ENCODE results near the gene SLC27A4.

Gene SLC27A4

DNA sequence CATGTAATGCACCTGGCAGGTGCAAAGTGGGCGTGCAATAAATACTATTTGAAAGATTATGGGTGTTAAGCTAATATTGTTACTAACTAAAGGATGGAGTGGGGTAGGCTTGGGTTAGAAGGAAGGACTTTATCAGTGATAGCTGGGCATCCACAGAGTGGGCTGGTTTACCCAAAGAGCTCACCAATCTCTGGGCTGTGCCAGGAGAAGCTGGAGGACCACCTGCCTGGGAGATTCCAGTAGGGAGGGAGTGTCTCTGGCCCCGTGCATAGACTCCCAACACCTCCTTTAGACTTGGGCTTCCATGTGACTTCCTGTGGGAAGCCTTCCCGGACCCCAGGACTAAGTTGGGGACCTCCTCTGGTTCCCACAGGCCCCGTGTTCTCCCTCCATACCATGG is 25.2 kb downstream of the SLC27A4 start:
- DNase-seq (ENCODE audit: low spot score) = no peak

- no peak for DNase-seq (ENCODE audit: low spot score)
Observed at GRCh38 chr9:128369024-128369706, 28.8 kb downstream of the SLC27A4 start.

GRCh38 chr9:128370367-128370751 is 30.0 kb downstream of the SLC27A4 start:
- no peak for DNase-seq (ENCODE audit: low spot score)

DNA sequence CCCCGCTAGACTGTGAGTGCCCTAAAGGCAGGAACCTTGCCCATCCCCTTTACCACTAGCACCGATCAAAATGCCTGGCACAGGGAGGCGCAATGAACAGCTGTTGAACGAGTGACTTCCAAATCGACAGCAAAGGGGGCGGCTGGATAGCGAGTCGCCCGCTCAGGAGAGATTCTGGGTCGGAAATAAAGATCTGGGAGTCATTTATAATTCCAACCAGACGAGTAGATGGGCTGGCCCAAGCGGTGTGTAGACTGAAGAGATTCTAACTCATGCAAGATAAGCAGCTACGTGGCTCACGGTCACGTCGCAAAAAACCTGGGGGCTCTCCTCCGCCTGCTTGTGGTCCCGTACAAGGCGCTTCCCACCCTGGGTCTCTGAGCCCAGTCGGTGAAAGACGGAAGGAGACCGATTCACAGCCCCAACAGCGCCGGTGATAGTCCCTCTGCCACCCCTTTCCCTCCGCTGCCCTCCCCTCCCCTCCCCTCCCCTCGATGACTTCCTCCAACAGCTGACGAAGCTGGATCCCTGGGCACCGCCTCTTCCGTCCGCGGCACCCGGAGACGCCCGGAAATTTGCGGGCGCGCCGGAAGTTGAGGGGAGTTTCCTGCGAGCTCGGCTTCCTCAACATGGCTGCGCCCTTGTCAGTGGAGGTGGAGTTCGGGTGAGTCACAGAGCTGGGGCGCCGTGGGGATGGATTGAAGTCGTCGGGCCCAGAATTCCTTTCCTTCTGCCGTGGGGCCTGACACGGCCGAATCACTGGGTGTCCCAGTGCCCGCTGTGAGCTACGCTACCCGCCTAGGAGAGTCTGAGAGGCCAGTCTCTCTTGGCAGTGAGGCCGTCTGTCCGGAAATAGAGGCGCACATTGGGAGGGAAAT is 30.7 kb downstream of the SLC27A4 start, which contains the start of gene URM1:
Gene URM1, plus strand, starts transcription at position 623 of the 878 bp plus-strand sequence. Its CDS starts 7 bp downstream, at position 630.
- peak; percentile 98 for DNase-seq (ENCODE audit: low spot score)

GRCh38 chr9:128371630-128372117 is 31.3 kb downstream of the SLC27A4 start:
- DNase-seq (ENCODE audit: low spot score) = peak; percentile 34

DNA sequence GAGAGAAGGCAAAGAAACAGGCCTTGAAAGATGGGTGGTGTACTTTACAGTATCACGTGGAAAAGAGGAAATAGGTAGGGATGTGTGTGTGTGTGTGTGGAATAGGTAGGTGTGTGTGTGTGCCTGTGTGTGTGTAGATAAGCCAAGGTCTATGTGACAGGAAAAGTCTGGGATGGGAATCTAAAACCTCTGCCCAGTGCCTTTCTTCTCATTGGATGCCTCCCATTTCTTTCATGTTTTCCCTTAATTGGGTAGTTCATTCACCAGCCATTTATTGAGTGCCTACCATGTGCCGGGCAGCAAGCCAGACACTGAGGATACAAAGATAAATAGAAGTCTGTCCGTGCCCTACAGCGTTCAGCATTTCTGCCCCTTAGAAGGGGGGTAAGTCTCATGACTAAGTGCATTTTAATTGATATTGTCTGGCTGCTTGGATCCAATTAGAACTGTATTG is 31.9 kb downstream of the SLC27A4 start:
- DNase-seq (ENCODE audit: low spot score) = peak; percentile 89

DNA sequence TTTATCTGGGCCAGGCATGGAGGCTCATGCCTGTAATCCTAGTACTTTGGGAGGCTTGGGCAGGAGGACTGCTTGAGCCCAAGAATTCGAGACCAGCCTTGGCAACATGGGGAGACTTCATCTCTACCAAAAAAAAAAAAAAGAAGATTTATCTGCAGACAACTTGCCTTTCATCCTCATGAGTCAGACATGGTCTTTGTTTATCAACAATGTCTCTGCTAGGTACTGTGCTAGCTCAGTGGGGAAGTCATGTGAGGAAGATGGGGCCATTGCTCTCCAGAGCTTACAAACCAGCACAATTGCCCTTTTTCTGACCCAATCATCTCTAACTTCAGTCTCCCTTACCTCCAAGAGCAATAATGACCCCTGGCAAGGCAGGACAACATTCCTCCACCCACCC is 32.5 kb downstream of the SLC27A4 start:
- peak; percentile 60 for DNase-seq (ENCODE audit: low spot score)

GRCh38 chr9:128374221-128374675 is 33.9 kb downstream of the SLC27A4 start:
- peak; percentile 98 for DNase-seq (ENCODE audit: low spot score)

DNA sequence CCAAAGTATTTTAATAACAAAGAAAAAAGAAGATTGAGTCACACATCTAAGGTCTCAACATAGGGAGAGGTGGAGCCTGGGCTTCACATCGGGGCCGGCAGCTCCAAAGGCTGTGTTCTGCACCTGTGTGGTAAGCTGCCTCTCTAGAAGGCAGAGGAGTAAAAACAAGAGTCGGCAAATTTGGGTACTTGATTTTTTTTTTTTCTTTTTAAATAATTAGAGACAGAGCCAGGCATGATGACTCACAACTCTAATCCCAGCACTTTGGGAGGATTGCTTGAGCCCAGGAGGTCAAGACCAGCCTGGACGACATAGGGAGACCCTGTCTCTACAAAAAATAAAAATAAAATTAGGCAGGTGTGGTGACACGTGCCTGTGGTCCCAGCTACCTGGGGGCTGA is 35.5 kb downstream of the SLC27A4 start:
- no peak for DNase-seq (ENCODE audit: low spot score)

DNA sequence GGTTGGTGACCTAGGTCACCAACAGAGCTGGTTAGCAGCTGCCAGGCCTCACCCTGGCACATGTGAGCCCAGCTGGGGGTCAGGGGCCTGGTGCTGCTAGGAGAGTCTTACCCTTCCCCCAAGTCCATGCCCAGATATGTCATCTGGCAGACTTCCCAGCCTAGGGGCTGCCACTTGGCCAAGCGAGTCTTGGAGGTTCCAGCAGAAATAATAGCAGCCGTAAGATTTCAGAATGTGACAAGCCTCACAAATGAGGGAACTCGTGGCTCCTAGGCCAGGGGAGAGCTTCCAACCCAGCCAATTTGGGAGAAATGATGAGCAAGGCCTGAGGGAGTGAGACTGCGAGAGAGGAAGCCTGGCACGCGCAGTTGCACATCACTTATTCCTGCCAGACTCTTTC is 41.9 kb downstream of the SLC27A4 start:
- peak; percentile 75 for DNase-seq (ENCODE audit: low spot score)

- DNase-seq (ENCODE audit: low spot score) = peak; percentile 92
Observed at GRCh38 chr9:128383007-128383753, 42.9 kb downstream of the SLC27A4 start.

- DNase-seq (ENCODE audit: low spot score) = peak; percentile 92
Observed at GRCh38 chr9:128383791-128384190, 43.5 kb downstream of the SLC27A4 start.

DNA sequence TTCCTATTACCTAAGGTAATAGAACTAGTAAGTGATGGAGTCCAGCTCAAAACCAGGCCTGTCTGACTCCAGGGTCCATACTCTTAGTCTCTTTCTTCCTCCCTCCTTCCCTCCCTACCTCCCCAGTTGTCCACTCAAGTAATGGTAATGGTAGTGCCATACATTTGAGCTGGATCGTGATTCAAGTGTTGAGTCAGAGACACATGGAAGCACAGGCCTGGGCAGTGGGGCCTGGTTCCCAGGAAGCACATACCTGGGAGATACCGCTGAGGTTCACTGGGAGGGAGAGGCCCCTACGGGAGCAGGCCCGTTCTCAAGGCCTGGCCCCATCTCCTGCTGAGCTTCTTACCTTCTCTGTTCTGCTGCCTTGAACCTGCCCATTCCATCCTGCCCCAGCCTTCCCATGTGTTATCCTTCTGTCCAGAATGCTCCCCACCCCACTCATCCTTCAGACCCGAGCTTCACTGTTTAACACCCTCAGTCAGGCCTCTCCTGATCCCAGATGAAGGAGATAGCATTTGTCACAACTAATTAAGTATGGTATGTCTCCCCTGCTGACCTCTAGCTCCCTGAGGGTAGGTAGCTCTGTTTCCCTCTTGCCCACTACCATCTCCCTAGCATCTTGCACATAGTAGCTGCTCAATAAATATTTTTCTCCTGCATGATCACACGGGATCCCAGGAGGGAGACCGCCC is 44.6 kb downstream of the SLC27A4 start:
- no peak for DNase-seq (ENCODE audit: low spot score)

- no peak for DNase-seq (ENCODE audit: low spot score)
Observed at GRCh38 chr9:128385496-128386460, 45.5 kb downstream of the SLC27A4 start.

- DNase-seq (ENCODE audit: low spot score) = no peak
Observed at GRCh38 chr9:128388150-128388549, 47.8 kb downstream of the SLC27A4 start.

DNA sequence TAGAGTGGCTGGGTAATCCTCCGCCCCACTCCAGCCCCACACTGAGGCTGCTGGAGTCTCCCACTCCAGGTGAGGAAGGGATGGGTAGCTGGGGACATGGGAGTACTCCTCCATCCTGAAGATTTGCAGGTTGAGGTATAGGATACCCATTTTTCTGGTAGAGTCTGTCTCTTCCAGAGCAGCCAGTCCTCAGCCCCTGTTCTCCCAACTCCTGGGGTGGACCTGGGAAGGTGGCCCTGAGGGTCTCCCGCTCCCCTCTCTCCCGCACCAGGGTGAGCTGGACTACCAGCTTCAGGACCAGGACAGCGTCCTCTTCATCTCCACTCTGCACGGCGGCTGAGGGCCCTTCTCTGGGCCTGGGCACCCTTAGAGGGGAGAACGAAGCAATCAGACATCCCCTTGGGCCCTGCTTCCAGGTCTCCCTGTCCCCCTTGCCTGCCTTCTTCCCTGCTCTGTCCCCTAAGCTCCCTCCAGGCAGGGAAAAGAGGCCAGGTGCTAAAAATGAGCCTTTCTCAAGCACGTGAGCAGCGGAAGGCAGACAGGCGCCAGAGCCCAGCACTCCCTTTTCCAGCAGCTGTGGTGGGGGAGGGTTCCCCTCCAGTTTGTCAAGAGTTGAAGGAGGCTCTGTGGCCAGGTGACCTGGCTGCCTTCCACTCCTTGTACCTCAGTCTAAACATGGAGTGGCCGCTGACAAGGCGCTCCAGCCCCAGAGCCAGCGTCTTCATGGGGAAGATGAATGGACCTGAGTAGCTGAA is 49.2 kb downstream of the SLC27A4 start:
- DNase-seq (ENCODE audit: low spot score) = no peak

- no peak for DNase-seq (ENCODE audit: low spot score)
Observed at GRCh38 chr9:128390150-128390812, 50.0 kb downstream of the SLC27A4 start.

DNA sequence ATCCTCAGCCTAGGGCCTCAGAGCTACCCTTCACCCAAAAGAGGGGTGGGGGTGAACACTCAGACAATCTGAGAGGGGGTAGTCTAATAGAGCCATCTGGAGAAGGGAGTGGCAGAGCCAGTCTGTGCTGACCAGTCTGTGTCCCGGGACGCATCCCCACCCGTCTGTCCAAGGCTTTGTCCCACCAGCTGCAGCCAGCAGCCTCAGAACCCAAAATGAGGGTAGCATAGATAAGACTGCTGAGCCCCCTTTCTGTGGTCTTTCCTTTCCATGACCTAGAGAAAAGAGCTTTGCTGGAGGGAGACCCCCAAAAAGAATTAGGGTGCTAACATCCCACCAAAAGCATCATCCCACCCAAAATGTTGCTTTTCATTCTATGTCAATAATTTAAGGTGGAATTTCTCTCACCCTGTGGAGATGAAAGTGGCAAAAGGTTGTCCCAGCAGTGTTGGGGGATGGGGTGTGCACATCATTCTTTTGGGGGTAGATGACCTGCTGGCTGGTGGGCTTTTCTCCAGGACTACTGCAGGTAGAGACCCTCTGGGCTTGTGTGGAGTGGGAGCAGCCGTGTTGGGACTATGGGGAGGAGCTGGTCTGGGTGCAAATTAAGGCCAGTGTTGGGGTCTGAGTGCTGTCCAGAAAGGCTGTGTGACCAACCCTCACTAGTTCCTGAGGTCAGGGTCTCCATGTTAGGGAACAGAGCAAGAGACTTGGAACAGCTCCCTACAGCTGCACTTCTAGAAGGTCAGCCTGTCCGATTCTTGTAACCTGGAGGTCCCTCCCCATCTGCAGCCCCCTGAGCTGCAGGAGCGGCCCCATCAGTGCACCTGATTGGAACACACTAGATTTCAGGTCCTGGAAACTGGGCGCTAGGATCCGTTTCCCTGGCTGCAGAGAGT is 50.7 kb downstream of the SLC27A4 start:
- DNase-seq (ENCODE audit: low spot score) = peak; percentile 88

Data from globus pallidus (tissue), 1 donor.